HS-27A (cell line): ENCODE measurements around the gene S100Z.
"Not testable (repeated sequence)": the region's sequence is repeated elsewhere in the genome, so short reads cannot be mapped to it uniquely, and the experiment has no call there.

Experiments
- DNase-seq: peaks from one replicate; pipeline ENCODE4 v3.0.0-alpha.2; 2012; ENCODE audit warnings: low read depth, missing footprints

S100Z gene

DNA sequence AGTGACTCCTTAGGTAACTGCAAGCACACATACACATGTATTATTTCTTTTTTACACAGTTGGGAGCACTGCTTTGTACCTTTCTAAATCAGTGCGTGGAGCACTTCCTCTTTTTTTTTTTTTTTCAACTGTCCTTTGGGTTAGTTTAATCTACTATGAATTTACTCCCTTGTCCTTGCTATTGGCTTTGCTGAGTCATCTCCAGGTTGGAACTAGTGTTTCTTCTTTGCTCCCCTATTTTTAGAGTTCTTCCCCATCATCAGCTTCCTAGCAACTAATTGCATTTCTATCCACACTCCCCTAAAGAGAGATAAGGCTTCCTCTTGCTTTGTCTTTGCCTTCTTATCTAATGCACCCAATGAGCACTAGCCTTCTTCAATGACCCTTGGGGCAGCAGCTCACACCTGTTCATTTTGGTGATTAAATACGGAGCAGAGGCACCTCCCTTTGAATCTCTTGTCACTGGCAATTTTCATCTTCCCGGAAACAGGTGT lies 24.3 kb downstream of the S100Z start:
- DNase-seq, result no peak

DNA sequence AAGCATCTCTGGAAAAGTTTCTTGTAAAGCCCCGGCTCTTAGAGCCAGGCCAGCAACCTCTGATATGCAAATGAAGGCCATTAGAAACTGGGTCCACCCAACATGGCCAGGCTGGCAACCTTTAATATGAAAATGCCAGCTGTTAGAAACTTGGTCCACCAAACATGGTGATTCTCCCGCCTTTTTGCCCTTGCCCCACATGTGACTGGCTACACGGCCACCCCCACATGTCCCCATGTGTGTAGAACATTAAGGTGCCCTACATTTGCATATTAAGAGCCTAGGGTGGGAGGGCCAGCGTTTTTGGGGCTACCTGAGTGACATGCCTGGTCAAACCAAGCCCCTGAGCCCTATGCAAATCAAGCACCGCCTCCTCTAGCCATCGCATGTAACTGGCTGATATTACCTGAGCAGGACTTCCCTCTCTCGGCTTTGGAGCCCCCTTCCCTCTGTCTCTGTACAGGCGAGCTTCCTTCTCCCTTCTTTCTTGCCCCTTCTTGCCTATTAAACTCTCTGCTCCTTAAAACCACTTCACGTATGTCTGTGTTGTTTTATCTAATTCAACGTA lies 39.0 kb downstream of the S100Z start:
- DNase-seq, result no peak

DNA sequence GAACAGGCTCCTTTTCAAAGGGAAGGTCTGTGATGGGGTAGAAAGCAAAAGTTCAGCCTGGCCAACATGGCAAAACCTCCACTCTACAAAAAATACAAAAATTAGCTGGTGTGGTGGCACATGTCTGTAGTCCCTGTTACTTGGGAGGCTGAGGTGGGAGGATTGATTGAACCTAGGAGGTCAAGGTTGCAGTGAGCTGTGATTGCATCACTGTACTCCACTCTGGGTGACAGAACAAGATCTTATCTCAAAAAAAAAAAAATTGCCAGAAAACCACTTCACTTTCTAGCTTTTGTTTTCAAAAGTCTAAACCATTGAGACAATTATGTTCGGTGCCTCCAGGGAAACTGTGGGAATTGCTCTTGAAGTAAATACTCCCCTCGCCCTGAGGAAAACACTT lies 43.5 kb downstream of the S100Z start:
- DNase-seq, result no peak

DNA sequence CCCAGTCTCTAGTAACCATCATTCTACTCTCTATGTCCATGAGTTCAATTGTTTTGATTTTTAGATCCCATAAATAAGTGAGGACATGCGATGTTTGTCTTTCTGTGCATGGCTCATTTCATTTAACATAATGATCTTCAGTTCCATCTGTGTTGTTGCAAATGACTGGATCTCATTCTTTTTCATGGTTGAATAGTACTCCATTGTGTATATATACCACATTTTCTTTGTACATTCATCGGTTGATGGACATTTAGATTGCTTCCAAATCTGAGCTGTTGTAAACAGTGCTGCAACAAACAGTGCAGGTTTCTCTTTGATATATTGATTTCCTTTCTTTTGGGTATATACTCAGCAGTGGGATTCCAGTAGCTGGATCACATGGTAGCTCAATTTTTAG lies 46.4 kb downstream of the S100Z start:
- no peak for DNase-seq

DNA sequence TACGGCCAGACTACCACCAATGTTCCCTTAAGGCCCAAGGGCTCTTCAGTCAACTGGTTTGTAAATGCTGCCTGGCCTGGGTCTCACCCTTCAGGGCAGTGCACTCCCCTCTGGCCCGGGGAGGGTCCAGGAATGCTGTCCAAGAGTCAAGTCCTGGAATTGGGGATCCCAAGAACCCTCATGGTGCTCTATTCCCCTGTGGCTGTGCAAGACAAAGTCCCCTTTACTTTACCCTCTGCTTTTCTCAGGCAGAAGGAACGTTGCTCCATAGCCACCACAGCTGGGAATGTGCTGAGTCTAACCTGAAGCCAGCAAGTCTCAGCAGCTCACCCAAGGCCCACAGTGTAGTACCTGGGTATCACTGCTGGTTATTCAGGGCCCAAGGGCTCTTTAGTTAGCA lies 51.7 kb downstream of the S100Z start:
- DNase-seq, result no peak

DNA sequence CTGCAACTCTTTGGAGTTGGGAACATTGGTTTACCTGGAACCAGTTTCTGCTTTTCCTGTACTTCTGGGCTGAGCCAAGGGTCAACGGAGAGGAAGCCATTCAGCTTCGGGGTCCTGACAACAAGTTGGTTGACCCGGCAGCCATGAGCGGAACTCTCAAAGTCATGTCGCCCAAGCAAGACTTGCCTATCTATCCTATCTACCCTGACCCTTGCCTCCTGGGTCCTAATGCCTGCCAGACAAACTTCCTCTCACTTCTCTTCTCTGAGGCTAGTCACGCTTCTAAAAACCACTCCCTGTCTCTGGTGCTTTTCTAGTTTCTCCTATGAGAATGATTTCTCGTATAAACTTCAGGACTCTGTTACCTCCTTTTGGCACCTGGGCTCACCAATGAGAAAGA lies 58.4 kb downstream of the S100Z start:
- no peak for DNase-seq

DNA sequence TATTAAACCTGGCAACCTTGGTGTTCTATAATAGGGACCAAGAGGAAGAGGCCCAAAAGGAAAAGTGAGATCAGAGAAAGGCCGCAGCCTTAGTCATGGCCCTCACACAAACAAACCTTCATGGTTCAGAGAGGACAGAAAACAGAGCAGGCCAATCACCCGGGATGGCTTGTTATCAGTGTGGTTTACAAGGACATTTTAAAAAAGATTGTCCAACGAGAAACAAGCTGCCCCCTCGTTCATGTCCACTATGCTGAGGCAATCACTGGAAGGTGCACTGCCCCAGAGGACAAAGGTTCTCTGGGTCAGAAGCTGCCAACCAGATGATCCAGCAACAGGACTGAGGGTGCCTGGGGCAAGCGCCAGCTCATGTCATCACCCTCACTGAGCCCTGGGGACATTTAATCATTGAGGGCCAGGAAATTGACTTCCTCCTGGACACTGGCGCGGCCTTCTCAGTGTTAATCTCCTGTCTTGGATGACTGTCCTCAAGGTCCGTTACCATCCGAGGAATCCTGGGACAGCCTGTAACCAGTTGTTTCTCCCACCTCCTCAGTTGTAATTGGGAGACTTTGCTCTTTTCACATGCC lies 60.6 kb downstream of the S100Z start:
- not testable (repeated sequence) for DNase-seq

DNA sequence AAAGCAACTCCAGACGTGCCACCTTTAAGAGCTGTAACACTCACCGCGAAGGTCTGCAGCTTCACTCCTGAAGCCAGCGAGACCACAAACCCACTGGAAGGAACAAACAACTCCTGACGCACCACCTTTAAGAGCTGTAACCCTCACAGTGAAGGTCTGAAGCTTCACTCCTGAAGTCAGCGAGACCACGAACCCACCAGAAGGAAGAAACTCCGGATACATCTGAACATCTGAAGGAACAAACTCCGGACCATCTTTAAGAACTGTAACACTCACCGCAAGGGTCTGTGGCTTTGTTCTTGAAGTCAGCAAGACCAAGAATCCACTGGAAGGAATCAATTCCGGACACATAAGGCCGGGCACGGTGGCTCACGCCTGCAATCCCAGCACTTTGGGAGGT lies 64.9 kb downstream of the S100Z start:
- not testable (repeated sequence) for DNase-seq

DNA sequence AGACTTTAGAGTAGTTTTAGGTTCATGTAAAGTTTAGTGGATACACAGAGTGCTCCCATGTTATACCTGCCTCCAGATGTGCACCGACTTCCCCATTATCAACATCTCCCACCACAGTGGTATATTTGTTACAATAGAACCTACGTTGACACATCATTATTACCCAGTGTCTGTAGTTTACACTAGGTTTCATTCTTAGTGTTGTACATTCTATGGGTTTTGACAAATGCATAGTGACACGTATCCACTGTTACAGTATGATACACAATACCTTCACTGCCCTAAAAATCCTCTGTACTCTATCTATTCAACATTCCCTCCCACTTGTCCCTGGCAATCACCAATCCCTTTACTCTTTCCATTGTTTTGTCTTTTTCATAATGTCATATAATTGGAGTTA lies 68.7 kb downstream of the S100Z start:
- DNase-seq, result no peak

DNA sequence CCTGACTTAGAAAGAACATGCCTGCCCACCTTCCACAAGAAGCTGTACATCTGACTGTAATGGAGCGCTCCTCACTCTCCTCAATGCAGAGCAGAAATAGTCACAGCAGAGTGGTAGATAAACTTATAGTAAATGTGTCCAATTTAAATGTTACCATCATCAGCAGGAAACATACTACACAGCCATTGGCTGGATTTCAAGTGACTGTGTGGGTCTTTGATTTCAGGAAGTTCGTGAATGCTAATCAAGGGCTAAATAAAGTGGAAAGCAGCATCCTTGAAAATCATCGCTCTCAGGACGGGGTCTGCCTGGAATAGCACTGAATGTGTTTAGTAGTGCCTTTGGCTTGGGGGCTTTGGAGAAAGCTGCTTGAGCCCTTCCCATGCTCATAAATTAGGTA lies 70.7 kb downstream of the S100Z start:
- DNase-seq, result no peak

DNA sequence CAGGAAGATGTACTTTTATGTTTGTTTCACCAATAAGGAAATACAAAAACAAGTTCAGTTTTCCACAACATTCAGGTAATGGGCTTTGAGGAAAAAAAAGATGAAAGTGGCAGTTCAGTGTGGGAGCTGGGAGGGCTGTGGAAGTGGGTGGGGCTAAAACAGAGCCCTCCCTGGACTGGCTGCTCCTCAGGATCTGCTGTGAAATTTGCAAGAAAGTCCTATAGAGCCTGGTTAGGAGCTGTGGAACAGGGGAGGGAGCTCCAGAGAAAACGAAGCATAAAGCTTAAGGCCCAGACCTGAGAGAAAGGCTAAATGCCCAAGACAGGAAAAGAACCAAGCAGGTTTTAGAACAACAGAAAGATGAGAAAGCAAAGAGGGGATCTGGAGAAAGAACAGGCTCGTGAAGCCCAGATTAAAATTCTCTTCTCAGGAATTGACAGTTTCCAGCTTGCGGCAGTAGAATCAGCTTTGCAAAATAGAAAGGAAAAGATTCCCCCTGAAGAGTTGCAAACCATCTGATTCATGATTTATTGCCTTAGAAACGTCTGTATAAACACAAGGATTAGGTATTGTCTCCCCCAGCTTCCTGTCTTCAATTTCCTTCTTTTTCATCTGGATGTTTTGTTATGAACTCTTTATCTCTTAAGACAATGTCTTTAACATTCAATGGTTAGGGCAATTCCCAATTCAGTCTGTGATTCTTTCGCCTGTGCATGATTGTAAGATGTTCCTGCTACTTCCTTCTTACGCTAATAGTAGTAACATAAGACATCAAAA lies 76.7 kb downstream of the S100Z start:
- DNase-seq, result no peak

DNA sequence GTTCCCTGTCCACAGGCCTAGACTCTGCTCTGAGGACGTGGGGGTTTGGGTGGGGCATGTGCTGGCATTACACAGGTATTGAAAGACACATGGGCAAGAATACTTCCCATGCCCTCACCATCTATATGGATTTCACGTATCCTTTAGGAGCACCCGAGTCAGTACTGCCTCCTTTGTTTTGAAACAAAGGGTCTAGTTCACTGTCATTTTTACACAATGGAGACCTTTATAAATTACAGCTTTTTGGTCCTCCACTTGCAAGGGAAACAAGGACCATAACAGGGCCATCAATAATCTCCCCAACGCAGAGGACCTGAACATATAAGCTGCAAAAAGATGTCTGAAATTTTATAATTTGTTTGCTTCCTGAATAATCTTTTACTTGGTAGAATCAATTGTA lies 78.1 kb downstream of the S100Z start:
- DNase-seq, result no peak

DNA sequence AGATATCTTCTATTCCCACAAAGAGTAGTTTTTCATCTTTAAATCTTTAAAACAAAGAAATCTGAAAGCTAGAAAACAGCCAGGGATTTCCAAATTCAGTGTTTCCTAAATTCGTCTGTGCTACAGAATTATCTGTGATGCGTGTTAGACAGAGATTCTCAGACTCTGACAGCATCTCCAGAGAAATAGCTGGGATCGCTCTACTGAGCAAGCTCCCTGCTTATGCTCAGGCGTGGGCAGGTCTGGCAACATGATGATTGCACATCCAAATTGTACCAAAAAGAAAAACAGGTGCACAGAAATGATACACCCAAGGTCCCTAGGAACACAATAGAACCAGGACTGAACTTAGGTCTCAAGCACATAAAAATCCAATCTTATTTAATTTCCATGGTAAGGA lies 80.3 kb downstream of the S100Z start:
- DNase-seq, result no peak

DNA sequence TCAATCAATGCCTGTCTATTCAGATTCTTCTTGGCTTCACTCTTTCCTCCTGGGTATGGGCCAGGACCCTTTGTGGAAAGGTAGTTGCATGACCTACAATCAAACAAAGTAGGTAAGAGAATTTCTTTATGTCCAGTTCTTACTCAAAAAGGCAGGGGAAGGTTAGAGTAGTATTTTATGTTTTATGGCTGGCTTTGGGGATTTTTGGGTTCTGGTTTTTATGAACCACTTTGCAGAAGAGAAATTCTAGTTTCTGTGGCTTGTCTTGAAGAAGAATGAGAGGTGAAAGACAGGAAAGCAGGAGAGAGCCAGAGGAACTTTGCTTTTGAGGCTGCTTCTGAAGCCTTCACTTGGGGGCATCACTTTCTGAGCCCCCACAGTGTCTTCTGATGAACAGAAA lies 88.4 kb downstream of the S100Z start:
- DNase-seq, result no peak

DNA sequence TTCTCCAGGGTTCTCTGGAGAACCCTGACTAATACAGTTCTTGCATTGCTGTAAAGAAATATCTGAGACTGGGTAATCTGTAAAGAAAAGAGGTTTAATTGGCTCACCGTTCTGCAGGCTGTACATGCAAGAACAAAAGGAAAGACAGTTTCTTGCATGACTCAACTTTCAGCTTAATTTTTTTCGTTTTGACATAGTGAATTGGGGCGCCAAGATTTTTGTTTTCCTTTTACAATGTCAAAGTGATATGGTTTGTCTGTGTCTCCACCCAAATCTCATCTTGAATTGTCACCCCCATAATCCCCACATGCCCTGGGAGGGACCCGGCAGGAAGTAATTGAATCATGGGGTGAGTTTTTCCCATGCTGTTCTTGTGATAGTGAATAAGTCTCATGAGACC lies 91.2 kb downstream of the S100Z start:
- no peak for DNase-seq

DNA sequence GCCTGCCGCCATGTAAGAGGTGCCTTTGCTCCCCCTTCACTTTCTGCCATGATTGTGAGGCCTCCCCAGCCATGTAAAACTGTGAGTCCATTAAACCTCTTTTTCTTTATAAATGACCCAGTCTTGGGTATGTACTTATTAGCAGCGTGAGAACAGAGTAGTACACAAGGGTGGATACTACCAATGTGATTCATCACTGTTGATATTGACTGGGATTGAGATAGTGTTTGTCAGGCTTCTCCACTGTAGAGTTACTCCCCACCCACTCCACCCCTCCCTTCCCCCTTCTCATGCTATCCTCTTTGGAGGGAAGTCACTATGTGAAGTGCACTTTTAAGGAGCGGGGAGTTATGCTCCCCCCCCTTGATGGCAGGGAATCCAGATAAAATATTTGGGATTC lies 91.6 kb downstream of the S100Z start:
- DNase-seq, result no peak

DNA sequence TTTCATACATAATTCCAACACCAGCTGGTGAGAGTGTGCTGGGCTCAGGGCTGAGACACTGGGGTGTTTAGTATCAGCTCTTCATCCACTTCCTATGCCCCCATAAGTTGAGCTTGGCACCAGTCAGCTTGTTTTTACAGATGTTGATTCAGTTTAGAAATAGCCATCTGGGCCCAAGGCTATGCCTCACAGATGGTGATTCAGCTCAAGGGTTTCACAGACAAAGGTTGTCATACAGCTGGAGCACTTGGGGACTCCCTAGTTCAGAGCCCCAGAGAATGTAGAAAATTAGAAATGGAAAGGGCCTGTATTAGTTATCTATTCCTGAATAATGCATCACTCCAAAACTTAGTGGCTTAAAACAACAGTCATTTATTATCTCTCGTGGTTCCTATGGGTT lies 92.8 kb downstream of the S100Z start:
- DNase-seq, result no peak

DNA sequence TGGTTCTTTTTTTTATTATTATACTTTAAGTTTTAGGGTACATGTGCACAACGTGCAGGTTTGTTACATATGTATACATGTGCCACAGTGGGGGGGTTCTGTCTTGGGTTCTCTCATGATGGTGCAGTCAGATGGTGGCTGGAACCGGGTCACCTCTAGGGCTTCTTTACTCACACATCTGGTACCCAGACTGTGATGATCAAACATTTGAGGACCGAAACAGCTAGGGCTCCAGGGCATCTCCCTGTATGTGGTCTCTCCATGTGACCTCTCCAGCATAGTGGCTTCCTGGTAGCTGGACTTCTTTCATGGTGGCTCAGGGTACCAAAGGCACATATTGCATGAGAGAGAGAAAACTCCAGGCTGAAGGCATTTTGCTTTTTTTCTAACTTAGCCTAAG lies 93.2 kb downstream of the S100Z start:
- DNase-seq, result no peak

DNA sequence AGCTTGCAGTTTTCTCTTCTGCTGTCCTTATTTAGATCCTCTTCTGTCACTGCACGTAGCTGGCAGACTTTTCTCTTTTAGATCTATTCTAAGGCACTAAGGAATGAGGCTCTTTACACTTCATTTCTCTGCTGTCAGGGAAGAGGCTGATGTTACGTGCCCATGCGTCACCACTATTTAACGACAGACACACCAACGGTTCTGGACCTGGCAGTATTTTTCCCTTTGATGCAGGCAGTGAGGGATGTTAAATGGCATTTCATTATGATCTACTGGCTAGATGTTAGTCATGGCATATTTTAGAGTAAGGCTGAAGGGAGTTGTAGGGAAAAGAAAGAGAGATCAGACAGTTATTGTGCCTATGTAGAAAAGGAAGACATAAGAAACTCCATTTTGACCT lies 94.8 kb downstream of the S100Z start:
- no peak for DNase-seq

DNA sequence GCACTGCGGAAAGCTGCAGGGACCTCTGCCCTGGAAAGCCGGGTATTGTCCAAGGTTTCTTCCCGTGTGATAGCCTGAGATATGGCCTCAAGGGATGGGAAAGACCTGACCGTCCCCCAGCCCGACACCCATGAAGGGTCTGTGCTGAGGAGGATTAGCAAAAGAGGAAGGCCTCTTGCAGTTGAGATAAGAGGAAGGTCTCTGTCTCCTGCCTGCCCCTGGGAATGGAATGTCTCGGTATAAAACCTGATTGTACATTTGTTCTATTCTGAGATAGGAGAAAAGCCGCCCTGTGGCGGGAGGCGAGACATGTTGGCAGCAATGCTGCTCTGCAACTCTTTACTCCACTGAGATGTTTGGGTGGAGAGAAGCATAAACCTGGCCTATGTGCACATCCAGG lies 95.4 kb downstream of the S100Z start:
- DNase-seq, result not testable (repeated sequence)

DNA sequence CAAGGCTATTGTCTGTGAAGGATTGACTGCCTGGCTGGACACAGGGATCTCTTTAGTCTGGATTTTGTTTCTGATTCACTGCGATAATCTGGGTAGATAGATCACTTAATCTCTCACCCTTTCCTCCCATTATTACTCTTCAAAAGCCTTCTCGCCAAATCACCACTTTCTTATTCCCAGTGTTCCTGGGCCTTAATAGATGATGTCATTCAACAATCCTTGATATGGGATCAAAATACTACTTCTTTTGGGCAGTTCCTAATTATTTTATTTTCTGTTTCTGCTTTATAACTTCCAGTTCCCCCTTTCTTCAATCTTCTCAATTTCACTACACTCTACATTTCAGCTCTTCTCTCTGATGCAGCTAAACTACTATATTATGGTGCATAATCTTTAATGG lies 96.3 kb downstream of the S100Z start:
- no peak for DNase-seq

DNA sequence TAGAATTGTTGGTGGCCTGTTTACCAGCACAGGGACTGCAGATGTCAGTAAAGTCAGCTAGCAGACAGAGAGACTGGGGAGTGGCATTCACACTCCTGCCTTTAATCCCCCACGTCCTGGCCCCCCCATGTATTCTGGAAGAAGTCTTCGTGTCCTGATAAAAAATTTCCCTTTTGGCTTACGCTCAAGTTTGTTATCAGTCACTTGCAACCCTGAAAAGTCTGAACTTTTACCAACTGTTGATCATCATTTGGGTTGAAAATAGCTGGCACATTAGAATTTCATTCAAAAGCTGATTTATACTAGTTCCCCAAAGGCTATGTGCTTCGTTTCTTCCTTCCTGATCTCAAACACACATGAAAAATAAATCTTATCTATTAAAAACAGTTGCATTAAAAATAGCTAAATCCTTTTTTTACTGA lies 97.3 kb downstream of the S100Z start:
- no peak for DNase-seq

DNA sequence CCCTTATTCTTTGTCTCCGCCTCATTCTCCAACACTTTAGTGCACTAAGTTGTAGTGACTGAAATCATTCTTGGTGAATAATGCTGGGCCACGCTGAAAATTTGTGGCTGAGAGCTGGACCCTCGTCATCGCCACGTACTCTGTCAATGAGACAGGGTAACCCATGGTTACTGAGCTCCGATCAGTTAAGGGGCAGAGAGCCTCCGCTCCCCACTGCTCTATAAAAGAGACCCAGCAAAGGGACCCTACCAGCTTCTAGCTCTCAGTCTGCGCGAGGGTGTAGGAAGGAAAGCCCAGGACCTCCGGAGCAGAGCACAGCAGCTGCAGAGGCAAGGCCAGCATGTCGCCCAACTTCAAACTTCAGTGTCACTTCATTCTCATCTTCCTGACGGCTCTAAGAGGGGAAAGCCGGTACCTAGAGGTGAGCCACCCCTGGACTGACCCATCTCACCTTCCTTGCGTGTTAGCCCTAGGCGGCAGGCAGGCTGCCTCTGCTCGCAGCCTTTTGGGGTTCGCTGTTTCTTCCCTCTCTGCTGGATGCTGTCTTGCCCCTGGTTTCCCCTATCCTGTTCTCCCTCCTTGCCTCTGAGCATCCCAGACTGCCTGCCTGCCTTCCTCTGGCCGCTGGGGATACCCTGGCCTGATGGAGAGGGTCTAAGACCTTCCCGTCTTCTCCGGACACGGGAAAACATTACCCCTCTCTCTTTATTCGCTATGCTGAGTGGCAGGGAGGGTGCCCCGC lies 103.2 kb downstream of the S100Z start, which contains the start of gene CRHBP:
TSS of gene CRHBP (plus strand) at position 251 of the 742 bp plus-strand sequence. CDS start at position 341, 90 bp downstream.
- no peak for DNase-seq
